Adipose tissue (tissue), 3 donors: ENCODE data around the gene CADM3. TPM values are rescaled to one million over a fixed set of nuclear protein-coding genes. Genes with fewer than 3 reads are reported as not detected.

Source experiments
- H3K27ac ChIP-seq: one replicate; pipeline ENCODE4 v1.5.1; 2013; ENCODE audit warnings: low read depth, low read length
- WGBS, 3 donors: extraction: QIAGEN DNeasy Blood & Tissue Kit; methylation state at CpG; one replicate each; pipeline ENCODE4 v1.1.7; 2013; 5-methylcytosine and 5-hydroxymethylcytosine counted together
- polyA plus RNA-seq, 3 donors: library from polyadenylated mRNA; stranded (reverse); fragments of 200-250 nt; gene quantifications; one replicate each; pipeline ENCODE4 v1.2.3, GENCODE V29; 2013
- donor health status: healthy with polysubstance abuse.
- donor health status: Bipolar disorder and iron deficiency.
- donor health status: healthy.

Gene CADM3
- polyA plus RNA-seq, 3 donors = 1.2 to 19.0 (median 10.4) TPM

DNA sequence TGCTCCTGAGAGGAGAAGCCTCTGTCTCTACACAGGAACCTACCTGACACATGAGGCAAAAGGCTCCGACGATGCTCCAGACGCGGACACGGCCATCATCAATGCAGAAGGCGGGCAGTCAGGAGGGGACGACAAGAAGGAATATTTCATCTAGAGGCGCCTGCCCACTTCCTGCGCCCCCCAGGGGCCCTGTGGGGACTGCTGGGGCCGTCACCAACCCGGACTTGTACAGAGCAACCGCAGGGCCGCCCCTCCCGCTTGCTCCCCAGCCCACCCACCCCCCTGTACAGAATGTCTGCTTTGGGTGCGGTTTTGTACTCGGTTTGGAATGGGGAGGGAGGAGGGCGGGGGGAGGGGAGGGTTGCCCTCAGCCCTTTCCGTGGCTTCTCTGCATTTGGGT, 29.4 kb downstream of the CADM3 start:
- no peak overlapping the region for H3K27ac ChIP-seq
- WGBS, 3 donors = 38 to 65% (median 53%) methylated on average over 18 of the region's 18 CpGs

DNA sequence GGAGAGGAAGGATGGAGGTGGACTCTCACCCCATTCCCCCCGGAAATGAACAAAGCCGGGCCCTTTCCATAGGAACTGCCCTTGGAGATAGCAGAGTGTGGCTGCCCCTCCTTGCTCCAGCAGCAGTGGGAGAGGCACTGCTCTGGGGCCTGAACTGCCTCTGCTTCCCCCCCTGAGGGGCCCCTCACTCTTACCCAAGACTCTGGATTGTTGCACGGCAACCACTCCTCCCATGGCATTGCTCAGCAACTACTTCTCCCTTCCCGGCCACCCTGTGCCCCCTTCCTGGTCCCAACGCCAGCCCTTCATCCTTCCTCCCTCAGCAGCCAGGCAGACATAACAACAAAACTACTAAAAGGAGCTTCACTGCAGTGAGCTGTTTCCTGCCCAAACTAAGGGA, 30.2 kb downstream of the CADM3 start:
- WGBS, 3 donors = 29 to 45% (median 29%) methylated on average over 5 of the region's 5 CpGs
- no peak overlapping the region for H3K27ac ChIP-seq

GRCh38 chr1:159203610-159204009, 32.2 kb downstream of the CADM3 start:
- whole genome bisulfite sequencing, 3 donors = 56 to 65% (median 59%) methylated on average over 6 of the region's 6 CpGs
- H3K27ac ChIP-seq = no peak overlapping the region

GRCh38 chr1:159204161-159205141, 33.0 kb downstream of the CADM3 start, which contains the start of gene ACKR1:
ACKR1 (plus strand) TSS chr1:159204875; CDS start chr1:159204960, 85 bp downstream.
- 36 to 50% (median 37%) methylated on average over 13 of the region's 13 CpGs for WGBS, 3 donors

GRCh38 chr1:159205225-159205624, 33.8 kb downstream of the CADM3 start:
- WGBS, 3 donors = 45 to 68% (median 68%) methylated on average over 6 of the region's 6 CpGs

More at GRCh38 chr1:159204161-159205141, 33.0 kb downstream of the CADM3 start, which contains the start of gene ACKR1:
- H3K27ac ChIP-seq = no peak within 1 kb of the TSS

GRCh38 chr1:159206110-159206509, 34.7 kb downstream of the CADM3 start:
- WGBS, 3 donors = 81 to 93% (median 88%) methylated on average over 4 of the region's 4 CpGs
- no peak overlapping the region for H3K27ac ChIP-seq

More at GRCh38 chr1:159205225-159205624, 33.8 kb downstream of the CADM3 start:
- no peak overlapping the region for H3K27ac ChIP-seq

DNA sequence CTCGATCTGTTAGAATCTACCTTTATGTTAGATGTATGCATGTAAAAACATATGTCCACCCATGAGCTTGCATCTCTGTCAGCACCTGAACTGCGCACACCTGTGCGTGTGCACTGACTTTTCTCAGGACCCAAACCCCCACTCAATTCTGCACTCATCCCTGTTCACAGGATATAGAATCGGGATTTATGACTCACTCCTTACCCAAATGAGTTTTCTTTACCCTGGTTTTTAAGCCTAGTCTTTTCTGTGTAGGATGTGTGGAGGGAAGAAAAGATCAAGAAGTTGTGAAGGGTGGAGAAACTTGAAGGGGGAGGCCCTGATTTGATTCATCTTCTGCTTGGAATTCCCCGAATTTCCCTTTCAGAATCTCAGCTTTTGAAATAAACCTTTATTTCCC, 35.7 kb downstream of the CADM3 start:
- WGBS, 3 donors = 77 to 79% (median 79%) methylated on average over 5 of the region's 5 CpGs
- no peak overlapping the region for H3K27ac ChIP-seq

GRCh38 chr1:159207774-159208173, 36.4 kb downstream of the CADM3 start:
- no peak overlapping the region for H3K27ac ChIP-seq
- 13 to 49% (median 35%) methylated on average over 8 of the region's 8 CpGs for WGBS, 3 donors

DNA sequence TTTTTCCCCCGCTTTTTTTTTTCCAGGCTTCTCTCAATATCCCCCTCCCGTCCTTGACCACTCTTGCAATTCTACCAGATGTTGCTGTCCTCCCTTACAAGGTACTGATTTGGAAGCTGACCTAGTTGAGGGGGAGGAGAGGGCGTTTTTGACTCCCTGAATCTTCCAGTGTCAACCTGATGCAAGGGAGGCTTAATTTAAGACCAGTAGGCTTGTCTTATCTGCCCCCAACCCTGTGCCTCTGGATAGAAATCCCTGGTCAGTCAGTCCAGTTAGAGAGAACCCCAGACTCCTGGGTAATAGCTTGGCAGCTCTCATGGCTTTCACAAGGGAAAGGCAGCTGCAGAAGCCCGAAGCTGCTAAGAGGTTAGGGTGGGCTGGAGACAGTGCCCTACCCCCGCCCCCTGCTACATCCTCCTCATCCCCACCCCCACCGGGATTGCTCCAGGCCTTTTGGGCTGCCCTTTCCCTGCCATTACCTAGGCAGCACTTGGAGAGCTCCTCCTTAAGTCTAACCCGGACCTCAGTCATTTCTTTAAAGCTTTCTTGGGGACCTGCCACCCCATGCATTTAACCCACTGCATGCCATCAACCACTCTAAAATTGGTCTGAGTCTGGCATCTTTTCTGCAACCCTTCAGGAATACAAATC, 36.9 kb downstream of the CADM3 start:
- WGBS, 3 donors = 5 to 26% (median 22%) methylated on average over 7 of the region's 7 CpGs
- H3K27ac ChIP-seq = no peak overlapping the region

- WGBS, 3 donors = 63 to 87% (median 84%) methylated on average over 7 of the region's 7 CpGs
- H3K27ac ChIP-seq = no peak overlapping the region
Observed at GRCh38 chr1:159209061-159209460, 37.6 kb downstream of the CADM3 start.

GRCh38 chr1:159211331-159212136, 40.1 kb downstream of the CADM3 start:
- no peak overlapping the region for H3K27ac ChIP-seq
- 24 to 33% (median 25%) methylated on average over 11 of the region's 11 CpGs for WGBS, 3 donors

- 54 to 70% (median 69%) methylated on average over 4 of the region's 4 CpGs for WGBS, 3 donors
- no peak overlapping the region for H3K27ac ChIP-seq
Observed at GRCh38 chr1:159212596-159212995, 41.2 kb downstream of the CADM3 start.

- no peak overlapping the region for H3K27ac ChIP-seq
- WGBS, 3 donors = 5 to 8% (median 6%) methylated on average over 5 of the region's 5 CpGs
Observed at GRCh38 chr1:159214149-159214760, 42.8 kb downstream of the CADM3 start.

- no peak overlapping the region for H3K27ac ChIP-seq
- 47 to 73% (median 65%) methylated on average over 14 of the region's 14 CpGs for WGBS, 3 donors
Observed at GRCh38 chr1:159218649-159219636, 47.5 kb downstream of the CADM3 start.

- 77 to 80% (median 78%) methylated on average over 5 of the region's 5 CpGs for WGBS, 3 donors
- H3K27ac ChIP-seq = no peak overlapping the region
Observed at GRCh38 chr1:159222075-159222865, 50.9 kb downstream of the CADM3 start.

DNA sequence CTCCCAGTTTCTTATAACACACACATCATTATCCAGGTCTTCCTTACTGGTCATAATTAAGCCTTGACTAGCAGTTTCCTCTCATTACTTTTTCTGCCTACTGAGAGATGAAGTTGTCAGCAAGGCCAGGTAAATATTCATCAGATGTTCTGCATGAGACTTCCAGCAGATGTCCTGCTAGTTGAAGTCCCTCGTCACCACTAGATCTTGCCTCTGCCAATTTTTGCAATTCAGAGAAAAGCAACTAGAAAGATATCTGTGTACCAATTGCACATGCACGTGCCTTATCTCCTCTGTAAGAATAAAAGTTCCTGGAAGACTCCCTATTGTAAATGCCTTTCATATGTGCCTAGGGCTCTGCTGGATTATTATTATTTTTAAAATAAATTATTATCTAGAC, 51.6 kb downstream of the CADM3 start:
- no peak overlapping the region for H3K27ac ChIP-seq
- 34 to 60% (median 51%) methylated on average over 2 of the region's 2 CpGs for WGBS, 3 donors
